HCT116 (cell line): ENCODE results near the gene MTSS2. TPM values are rescaled to one million over a fixed set of nuclear protein-coding genes. Genes with fewer than 3 reads are reported as not detected.

Experiments used
- ATAC-seq: fragments of 200-7000 bp; cut with Tn5 transposase; 2 replicates; pipeline ENCODE4 v1.9.1; 2020; ENCODE audit warnings: mild to moderate bottlenecking, moderate library complexity
- BruUV-seq: library from RNA; stranded (reverse); fragments of 400-500 nt; replicated peaks from 2 replicates; lab custom pipeline; 2021; lab: Mats Ljungman, UMichigan
- CTCF ChIA-PET: fragments of 300-600 bp; sonication (Branson Sonifier 250); formaldehyde crosslinking; loops from one replicate; lab custom pipeline; 2021; ENCODE audit warnings: antibody characterized with exemption; lab: Charles Lee
- POLR2A ChIA-PET: fragments of 300-600, 350-600 bp; sonication (Branson Sonifier 250); formaldehyde crosslinking; loops from one replicate; lab custom pipeline; 2021; ENCODE audit warnings: antibody characterized with exemption; lab: Charles Lee
- RAD21 ChIA-PET, 2 experiments: fragments of 300-600 bp; sonication (Branson Sonifier 250); formaldehyde crosslinking; loops; one replicate each; lab custom pipeline; 2023; ENCODE audit warnings: low total read pairs in 2 of 2; ENCODE audit not compliant: uncharacterized antibody in 2 of 2, unreplicated experiment in 2 of 2, low non-redundant PET in 1 of 2; lab: Charles Lee
- DNase-seq: peaks from one replicate; pipeline ENCODE4 v3.0.0-alpha.2; 2010; ENCODE audit warnings: low read depth, low spot score
- H2AFZ ChIP-seq: fragments of 200-600 bp; shearing (Covaris generic), sonication (generic); 2 replicates; pipeline ENCODE4 v1.6.1; 2017; ENCODE audit warnings: low read depth, mixed run types, mixed read lengths, antibody characterized with exemption, low read length; ENCODE audit not compliant: poor library complexity, severe bottlenecking
- H3K27ac ChIP-seq: 2 replicates; pipeline ENCODE4 v1.5.1; 2012; ENCODE audit warnings: low read depth, low read length
- H3K27me3 ChIP-seq: fragments of 200-600 bp; sonication (generic); 2 replicates; pipeline ENCODE4 v1.6.1; 2016; ENCODE audit warnings: mixed run types, low read length, mixed read lengths; ENCODE audit not compliant: insufficient read depth
- H3K36me3 ChIP-seq, 2 experiments: fragments of 200-500 bp in 1 of 2; fragments of 200-600 bp in 1 of 2; sonication (Bioruptor generic) in 1 of 2; sonication (generic) in 1 of 2; 2 replicates each; pipeline versions ENCODE4 v1.5.1 to v1.6.1; 2014 to 2016; ENCODE audit warnings: low read length in 2 of 2, inconsistent platforms in 1 of 2, mixed read lengths in 1 of 2, mixed run types in 1 of 2; ENCODE audit not compliant: insufficient read depth in 2 of 2, control insufficient read depth in 1 of 2
- H3K4me1 ChIP-seq, 2 experiments: fragments of 200-600 bp in 1 of 2; sonication (generic) in 1 of 2; 2 replicates each; pipeline versions ENCODE4 v1.5.1 to v1.6.1; 2012 to 2017; ENCODE audit warnings: low read length in 2 of 2, inconsistent platforms in 1 of 2, mild to moderate bottlenecking in 1 of 2, mixed read lengths in 1 of 2, mixed run types in 1 of 2, moderate library complexity in 1 of 2; ENCODE audit not compliant: insufficient read depth in 2 of 2, control insufficient read depth in 1 of 2
- H3K4me2 ChIP-seq: fragments of 200-600 bp; sonication (generic); 2 replicates; pipeline ENCODE4 v1.6.1; 2017; ENCODE audit warnings: mixed run types, low read length, mixed read lengths
- H3K4me3 ChIP-seq, 2 experiments: fragments of 200-600 bp in 1 of 2; sonication (generic) in 1 of 2; replicated peaks in 1 of 2; 2 replicates each; pipeline ENCODE4 v1.5.1; 2011 to 2016; ENCODE audit warnings: low read length in 2 of 2, control low read depth in 1 of 2, low read depth in 1 of 2, mild to moderate bottlenecking in 1 of 2, mixed read lengths in 1 of 2, mixed run types in 1 of 2
- H3K79me2 ChIP-seq: fragments of 200-600 bp; sonication (generic); 2 replicates; pipeline ENCODE4 v1.6.1; 2017; ENCODE audit warnings: mild to moderate bottlenecking, mixed run types, low read length, moderate library complexity, mixed read lengths; ENCODE audit not compliant: insufficient read depth
- H3K9ac ChIP-seq: fragments of 200-600 bp; sonication (generic); 2 replicates; pipeline ENCODE4 v1.6.1; 2016; ENCODE audit warnings: low read length, mixed read lengths
- H3K9me2 ChIP-seq: fragments of 200-600 bp; sonication (generic), shearing (Covaris generic); 2 replicates; pipeline ENCODE4 v1.6.1; 2017; ENCODE audit warnings: mixed run types, mild to moderate bottlenecking, moderate library complexity; ENCODE audit not compliant: insufficient read depth
- H3K9me3 ChIP-seq, 2 experiments: fragments of 200-500 bp in 1 of 2; fragments of 200-600 bp in 1 of 2; sonication (Bioruptor generic) in 1 of 2; sonication (generic) in 1 of 2; 2 replicates each; pipeline ENCODE4 v1.6.1; 2014 to 2017; ENCODE audit warnings: low read length in 2 of 2, mixed read lengths in 2 of 2, inconsistent platforms in 1 of 2, low read depth in 1 of 2, mild to moderate bottlenecking in 1 of 2, mixed run types in 1 of 2, moderate library complexity in 1 of 2; ENCODE audit not compliant: control insufficient read depth in 1 of 2, insufficient read depth in 1 of 2
- H4K20me1 ChIP-seq: fragments of 200-600 bp; sonication (generic), shearing (Covaris generic); 2 replicates; pipeline ENCODE4 v1.6.1; 2017; ENCODE audit warnings: mixed run types, mild to moderate bottlenecking, moderate library complexity; ENCODE audit not compliant: insufficient read depth
- JUND ChIP-seq: IDR thresholded peaks from 2 replicates; pipeline ENCODE4 v1.6.1; 2012
- POLR2A ChIP-seq: IDR thresholded peaks from 2 replicates; pipeline ENCODE4 v1.7.0; 2011; ENCODE audit warnings: borderline replicate concordance; ENCODE audit not compliant: insufficient read depth, insufficient read length; ENCODE audit errors: extremely low read depth
- SIN3A ChIP-seq: IDR thresholded peaks from 2 replicates; pipeline ENCODE4 v1.6.1; 2012; ENCODE audit warnings: low read depth
- TCF7L2 ChIP-seq: IDR thresholded peaks from 2 replicates; pipeline ENCODE4 v1.7.0; 2011; ENCODE audit warnings: borderline replicate concordance, inconsistent platforms; ENCODE audit not compliant: insufficient read depth, insufficient read length; ENCODE audit errors: extremely low read depth
- ZNF274 ChIP-seq: fragments of 200-500 bp; sonication (Bioruptor generic); IDR thresholded peaks from 2 replicates; pipeline ENCODE4 v1.6.1; 2014; ENCODE audit warnings: mild to moderate bottlenecking, low read depth, low read length, inconsistent platforms
- intact Hi-C: fragments of 100-400 bp; cut with micrococcal nuclease; formaldehyde crosslinking; loops from 2 replicates; pipeline ENCODE4 v1.10.0; 2022
- total RNA-seq: library from RNA; stranded (reverse); gene quantifications from one replicate; pipeline ENCODE4 v1.2.1, GENCODE V29; 2021; ENCODE audit not compliant: unreplicated experiment
- TF ChIP-seq, protein P1 (sequence below): IDR thresholded peaks from 2 replicates; pipeline ENCODE4 v1.6.1; 2012

The MTSS2 gene
- total RNA-seq, 1 experiment from 2014 or later = 41.8 TPM

DNA sequence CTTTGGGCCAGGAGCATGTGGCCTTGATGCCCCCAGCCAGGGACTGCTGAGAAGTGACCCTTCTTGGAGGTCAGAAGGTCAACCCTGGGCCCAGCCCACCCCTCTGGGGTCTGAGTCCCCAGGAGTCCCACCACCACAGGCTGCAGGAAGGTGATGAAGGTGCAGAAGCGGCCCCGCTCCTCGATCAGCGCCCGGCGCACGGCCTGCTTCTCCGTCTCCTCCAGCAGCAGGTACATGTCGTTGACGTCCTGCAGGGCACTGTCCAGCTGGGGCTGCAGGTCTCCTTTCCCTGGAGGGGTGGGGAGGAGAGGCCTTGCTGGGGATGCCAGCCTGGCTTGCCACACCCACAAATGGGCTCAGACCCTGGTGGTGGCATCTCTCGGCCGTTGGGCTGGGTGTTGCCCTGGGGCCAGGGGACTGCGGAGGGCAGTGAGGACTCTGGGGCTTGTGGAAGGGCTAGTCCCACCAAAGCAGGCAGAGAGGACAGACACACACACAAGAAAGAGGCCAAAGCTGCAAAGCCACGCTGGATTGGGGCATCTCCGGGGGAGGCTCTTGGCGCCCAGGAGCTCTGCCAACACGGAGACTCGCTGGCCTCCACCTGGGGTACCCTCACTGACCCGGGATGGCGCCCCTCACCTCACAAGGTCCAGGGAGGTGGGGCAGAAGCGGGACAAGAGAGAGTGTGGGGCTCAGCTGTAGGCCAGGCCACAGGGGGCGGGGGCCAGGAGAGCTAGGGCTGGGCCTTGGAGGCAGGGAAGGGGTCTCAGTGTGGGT, 7.5 kb downstream of the MTSS2 start:
- Histone ChIP-seq H3K79me2 (peaks cover 33% of the 10 kb centered on the region), H4K20me1 (no peaks in the 10 kb centered on the region), H3K9me2 (no peaks in the 10 kb centered on the region)
- no peak for ATAC-seq
- TF ChIP-seq ZNF274 (no peak), POLR2A (no peak), TCF7L2 (no peak), JUND (no peak)
- TF ChIP-seq, protein P1, sequence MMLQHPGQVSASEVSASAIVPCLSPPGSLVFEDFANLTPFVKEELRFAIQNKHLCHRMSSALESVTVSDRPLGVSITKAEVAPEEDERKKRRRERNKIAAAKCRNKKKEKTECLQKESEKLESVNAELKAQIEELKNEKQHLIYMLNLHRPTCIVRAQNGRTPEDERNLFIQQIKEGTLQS = no peak
- TF ChIP-seq, all 23 proteins: peak for 0
- DNase-seq = no peak
- ChIA-PET CTCF (interaction anchor here (3.4 kb wide), 1 partner anchor 92 kb away, joined by 19 read pairs; no protein-coding TSS in a partner anchor), RAD21 (no interaction called here), POLR2A (no interaction called here)
- H3K4me2 ChIP-seq = no peak overlapping the region
- intact Hi-C loops = no loop called here
- peaks cover 20 to 24% of the 10 kb centered on the region in 2 experiments; a peak in 3 of 4 replicates for H3K36me3 ChIP-seq
- no peak overlapping the region for H2AFZ ChIP-seq
- H3K9ac ChIP-seq = no peak overlapping the region
- no peak overlapping the region for H3K4me3 ChIP-seq
- no peaks in the 10 kb centered on the region for H3K27me3 ChIP-seq
- no peak overlapping the region for H3K27ac ChIP-seq
- H3K9me3 ChIP-seq = no peaks in the 10 kb centered on the region
- no peaks in the 10 kb centered on the region for H3K4me1 ChIP-seq
- no TSS peak for BruUV-seq

DNA sequence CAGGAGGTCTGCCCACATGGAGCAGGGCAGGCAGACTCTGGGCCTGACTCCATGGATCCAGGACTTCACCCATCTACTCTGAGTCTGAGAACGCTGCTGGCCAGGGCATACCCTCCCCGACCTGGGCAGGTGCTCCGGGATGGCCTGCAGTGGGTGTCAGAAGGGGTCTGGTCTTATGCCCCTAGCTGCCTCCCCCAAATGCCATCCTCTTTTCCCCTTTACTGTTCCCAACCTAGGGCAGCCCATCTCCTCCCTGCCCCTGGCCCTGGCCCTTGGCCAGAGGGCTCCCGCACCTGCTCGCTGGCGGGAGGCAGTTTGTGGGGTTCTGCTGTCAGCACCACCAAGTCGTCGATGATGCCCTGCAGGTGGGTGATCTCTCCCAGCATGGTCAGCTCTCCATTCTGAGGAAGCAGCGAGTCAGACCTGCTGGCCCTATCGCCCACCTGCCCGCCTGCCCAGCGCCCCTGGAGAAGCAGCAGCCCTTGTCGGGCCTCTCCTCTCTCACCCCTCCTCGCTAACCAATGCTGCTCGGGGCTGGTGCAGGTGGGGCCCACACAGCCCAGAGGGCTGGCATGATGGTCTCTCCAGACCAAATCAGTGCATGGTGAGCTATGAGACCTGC, 8.2 kb downstream of the MTSS2 start:
- Histone ChIP-seq H2AFZ (no peak overlapping the region), H3K9me2 (no peaks in the 10 kb centered on the region), H3K9me3 (no peaks in the 10 kb centered on the region), H3K36me3 (peaks cover 24 to 27% of the 10 kb centered on the region in 2 experiments; a peak in 3 of 4 replicates), H3K79me2 (peaks cover 26% of the 10 kb centered on the region), H3K4me3 (no peak overlapping the region), H3K27me3 (no peaks in the 10 kb centered on the region)
- ATAC-seq (no peak), DNase-seq (no peak)
- intact Hi-C loops = no loop called here
- RAD21 ChIA-PET = no interaction called here
- TF ChIP-seq SIN3A = no peak
- TF ChIP-seq, all 23 proteins: peak for 0
- Histone ChIP-seq H4K20me1 (no peaks in the 10 kb centered on the region), H3K4me2 (no peak overlapping the region), H3K27ac (no peak overlapping the region), H3K4me1 (no peaks in the 10 kb centered on the region), H3K9ac (no peak overlapping the region)
- CTCF ChIA-PET = no interaction called here
- BruUV-seq = no TSS peak
- POLR2A ChIA-PET = no interaction called here
